SK-N-DZ (cell line): ENCODE measurements around the gene SLC1A2.

Experiments used
- DNase-seq: peaks from one replicate; pipeline ENCODE4 v3.0.0-alpha.2; 2015; ENCODE audit warnings: low spot score

Gene SLC1A2

DNA sequence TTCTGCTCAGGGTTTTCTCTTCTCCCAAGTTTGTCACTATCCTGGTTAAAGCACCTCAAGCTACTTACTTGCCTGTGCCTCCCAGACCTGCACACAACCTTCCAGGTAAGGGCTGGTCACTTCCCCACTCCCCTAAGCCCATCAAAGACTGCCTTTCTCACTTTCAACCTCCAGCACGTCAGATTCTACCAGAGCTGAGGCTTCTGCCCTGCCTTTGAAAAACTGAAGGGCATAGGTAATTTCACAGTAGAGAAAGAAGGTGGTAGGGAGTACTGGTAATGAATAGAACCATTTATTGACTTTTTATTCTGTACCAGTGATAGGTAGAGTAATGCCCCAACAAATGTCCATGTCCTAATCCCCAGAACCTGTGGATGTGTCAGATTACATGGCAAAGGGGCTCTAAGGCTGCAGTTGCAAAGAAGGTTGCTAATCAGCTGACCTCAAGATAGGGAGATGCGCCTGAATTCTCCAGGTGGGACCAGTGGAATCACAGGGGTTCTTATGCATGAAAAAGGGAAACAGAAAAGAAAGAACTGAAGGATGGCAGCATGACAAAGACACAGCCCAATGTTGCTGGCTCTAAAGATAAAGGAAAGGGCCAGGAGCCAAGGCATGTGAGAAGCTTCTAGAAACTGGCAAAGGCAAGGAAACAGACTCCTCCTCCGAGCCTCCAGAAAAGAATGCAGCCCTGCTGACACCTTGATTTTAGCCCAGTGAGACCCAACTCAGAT is 89.0 kb downstream of the SLC1A2 start:
- DNase-seq = no peak

DNA sequence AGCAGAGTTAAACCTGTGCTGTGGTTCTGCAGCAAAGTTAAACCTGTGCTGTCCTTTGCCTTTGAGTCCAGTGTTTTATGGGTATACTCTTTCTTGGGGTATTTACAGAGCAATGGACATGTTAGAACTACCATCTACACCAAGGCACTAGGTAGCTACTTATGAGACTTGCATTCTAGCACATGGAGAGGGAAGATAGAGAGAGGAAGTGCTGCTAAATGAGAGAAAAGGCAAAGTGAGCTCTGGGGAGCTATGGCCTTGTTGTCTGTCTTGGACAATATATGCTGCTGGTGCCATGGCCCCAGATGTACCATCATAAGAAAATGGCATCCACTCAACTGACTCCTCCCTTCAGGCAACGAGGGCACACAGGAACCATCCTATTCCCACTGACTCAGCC is 91.5 kb downstream of the SLC1A2 start:
- DNase-seq = no peak

DNA sequence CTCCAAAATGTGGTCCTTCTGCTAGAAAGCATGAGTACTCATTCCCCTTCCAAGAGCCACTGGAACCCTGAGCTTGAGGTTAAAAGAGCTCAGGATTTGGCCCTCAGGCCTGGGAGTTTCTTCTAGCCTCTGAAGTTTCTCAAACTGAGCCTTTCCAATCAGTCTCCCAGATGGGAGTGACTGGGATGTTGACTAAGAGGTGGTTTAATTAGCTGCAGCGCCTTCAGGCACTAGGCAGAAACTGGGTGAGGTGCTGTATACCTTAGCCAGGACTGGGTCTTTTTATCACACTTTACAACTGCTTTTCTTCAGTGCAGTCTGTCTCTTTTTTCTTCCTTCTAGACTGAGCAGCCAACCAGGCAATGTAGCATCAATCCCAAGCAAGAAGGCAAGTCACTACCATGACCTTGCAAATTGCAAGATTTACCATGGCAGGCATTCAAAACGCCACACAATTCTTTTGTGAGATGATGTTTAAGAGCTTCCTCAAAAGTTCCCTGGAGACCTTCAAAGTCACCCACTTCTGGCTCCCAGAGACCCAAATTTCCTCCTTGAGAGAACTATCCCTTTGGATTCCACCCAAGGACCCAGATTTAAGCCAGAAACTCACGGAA is 93.0 kb downstream of the SLC1A2 start:
- DNase-seq = no peak

DNA sequence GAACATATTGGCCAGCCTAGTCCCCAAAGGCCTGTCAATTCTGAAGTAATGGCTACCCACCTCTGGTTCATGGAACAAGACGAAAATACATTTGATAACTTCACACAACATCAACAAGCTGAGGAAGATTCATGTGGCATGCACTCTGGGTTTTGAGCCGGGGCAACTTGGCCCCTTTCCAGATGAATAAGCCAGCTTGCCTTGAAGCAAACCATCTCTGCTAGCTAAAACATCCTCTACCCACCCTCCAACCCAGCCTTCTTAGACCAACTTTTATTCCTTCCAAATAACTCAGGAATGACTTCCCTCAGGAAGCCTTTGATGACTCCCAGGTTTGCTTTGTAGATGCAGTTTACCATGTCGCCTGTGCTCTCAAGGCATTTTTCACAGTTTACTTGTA is 94.4 kb downstream of the SLC1A2 start:
- DNase-seq = no peak

DNA sequence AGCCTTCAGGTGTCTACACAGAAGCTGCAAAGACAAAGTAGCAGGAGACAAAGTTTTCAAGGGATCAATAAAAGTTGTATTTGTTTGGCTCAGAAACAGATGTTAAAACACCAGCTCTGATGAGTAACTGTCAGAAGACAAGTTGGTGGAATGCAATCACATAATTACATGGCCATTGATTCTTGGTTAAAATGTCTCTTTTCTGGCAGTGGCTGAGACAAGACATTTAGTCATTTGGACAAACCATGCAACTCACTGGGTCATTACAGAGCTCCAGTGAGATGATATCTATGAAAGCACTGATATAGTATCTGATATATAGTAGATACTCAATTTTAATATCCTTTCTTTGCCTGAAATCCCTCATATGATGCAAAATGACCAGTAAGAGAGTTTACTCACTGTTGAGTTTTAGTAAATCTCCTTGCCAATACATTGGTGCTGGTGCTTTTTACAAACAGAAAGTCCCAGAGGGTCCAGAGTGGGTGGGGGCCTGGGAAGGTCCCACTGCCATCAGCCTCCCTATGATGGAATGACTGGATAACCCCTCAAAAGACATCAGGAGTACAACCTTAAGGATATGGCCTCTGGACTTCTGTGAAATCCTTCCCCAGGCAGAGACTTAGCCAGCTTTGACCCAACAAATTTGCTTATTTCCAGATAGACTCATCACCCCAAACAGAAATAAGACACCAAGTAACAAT is 95.0 kb downstream of the SLC1A2 start:
- DNase-seq = no peak

DNA sequence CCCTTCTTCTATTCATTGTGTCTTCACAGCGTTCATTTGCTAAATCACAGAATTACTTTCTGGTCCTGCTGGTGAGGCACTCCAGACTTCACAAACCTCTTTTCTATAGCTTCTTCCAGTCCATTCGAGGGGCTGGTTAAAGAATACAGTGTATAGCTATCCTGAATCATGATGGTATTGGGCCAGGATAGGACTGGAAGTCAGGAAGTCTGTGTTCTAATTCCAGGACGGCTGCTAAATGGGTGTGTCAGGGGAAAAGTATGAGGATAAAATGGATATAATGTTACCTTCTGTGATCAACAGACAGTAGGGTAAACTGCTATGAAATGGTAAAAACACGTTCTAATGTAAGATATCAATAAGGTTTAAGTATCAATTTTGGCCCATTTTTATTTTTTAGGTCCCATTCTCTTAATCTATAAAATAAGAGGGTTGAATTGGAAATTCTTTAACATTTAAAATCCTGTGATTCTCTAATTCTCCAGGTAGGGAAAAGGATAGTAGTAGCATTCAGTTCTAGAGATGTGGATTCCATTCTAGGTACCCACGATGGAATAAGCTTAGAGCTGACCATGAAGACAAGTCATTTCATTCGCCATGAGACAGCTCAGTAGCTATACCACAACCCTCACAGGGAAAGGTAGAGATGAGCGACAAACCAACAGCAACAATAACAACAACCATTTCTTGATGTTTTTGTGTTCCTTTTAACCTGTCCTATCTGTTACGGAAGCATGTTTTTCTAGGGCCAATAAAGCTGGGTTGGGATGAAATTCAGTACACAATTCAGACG is 96.1 kb downstream of the SLC1A2 start:
- no peak for DNase-seq

DNA sequence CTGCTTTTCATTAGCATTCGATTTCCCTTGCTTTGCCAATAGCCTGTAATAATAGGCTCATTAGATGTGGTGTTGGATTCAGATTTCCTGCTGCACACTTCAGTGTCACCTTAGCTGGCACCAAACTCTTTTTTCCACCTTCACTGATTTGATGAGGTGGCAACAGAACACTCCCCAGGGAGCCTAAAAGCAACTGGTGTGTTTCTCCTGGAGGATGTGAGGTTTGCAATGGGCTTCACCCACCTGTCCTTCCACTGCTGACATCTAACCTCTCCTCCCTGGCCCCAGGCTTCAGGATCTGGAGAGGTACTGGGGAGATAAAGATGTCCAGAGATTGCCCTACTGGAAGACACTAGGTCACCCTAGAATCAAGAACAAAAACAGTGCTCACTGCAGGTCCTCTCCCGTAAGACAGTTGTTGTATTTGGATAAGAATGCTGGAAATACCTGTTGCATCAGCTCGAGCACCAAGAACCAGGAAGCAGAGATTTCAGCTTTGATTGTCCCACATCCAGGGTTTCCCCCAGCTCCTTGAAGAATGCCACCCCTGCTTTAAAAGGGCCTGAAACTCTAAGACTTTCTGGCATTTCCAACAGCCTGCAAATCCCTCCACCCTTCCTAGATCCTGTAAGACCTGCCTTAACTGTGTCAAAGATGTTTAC is 96.9 kb downstream of the SLC1A2 start:
- no peak for DNase-seq

DNA sequence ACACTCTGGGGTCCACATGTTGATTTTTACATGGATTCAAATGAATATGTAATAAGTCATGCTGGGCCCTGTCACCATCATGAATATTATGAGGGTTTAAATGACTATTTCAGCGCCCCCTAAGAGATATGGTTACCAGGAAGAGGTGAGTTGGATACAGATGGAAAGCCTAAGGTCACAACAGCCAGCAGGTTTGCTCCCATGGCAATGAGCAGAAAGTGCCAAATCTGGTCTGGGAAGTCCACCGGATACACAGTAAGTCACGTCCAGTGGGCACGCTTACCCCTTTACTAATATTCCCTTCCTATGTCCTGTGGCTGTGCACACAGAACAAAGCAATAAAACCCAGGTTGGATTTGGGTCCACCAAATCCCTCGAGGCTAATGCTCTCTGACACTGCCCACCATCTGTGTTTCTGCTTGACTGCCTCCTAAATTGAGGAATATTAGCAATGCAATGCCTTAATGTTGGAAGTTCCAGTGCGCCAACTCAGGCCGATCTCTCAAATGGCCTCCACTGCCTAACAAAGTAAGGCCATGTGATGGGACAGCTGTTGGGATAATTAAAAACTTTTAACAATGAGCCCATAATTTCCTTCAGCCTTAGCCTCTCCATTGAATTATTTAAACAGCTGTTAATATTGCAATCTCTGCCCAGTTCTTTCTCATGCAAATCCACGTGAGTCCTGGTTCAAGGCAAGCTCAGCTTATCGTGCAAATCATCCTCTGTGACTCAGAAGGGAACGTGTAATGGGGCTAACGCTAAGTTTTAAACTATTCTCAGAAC is 97.6 kb downstream of the SLC1A2 start:
- no peak for DNase-seq

DNA sequence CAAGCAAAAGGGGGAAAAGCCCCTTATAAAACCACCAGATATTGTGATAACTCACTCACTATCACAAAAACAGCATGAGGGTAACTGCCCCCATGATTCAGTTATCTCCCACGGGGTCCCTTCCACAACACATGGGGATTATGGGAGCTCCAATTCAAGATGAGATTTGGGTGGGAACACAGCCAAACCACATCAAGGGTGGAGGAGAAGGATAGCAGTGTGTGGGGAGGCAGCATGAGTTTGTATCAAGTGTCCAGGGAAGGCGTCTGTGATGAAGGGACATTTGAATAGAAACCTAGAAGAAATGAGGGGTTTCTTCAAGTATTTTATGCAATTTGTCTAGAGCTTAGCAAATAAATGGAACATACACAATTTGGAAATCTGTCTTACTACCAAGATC is 98.2 kb downstream of the SLC1A2 start:
- no peak for DNase-seq

DNA sequence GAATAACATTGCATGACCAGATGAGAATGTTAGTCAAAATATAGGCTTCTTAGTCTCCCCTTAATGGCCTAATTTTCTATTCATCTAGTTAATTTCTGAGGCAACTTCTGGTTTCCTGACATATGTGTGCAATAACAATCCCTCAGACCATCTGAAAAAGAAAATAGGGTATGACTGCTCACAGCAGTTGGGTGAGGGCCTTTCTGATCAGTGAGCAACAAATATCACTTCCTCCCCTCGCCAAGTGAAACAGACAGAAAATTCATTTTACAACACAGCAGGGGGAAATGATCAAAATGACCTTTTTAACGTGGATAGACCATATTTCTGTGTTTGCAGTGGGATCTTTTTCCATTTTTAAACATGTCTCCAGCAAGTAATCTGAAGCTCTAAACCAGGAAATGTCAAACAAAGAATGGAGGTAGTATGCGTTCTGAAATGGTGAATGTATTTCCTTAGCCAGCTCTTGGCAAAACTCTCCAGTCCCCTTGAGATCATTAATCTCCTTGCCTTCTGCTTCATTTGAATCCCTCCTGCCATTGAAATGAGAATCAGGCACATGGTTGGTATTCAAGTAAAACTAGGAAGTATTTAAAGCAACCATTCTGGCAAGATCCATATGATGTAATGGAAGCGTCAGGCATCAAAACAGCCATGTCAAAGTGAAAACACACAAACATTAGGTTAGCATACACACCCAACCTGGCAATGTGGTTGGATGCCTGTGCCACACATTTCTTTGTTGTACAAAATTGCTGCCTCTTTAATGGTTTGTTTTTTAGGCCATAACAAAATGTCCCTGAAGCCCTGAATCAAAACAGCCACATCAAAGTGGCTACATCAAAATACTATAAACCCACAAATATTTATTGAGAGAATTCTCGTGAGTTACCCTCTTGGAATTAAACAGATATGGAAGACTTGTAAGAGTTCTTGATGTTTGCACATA is 100.1 kb downstream of the SLC1A2 start:
- DNase-seq = no peak

DNA sequence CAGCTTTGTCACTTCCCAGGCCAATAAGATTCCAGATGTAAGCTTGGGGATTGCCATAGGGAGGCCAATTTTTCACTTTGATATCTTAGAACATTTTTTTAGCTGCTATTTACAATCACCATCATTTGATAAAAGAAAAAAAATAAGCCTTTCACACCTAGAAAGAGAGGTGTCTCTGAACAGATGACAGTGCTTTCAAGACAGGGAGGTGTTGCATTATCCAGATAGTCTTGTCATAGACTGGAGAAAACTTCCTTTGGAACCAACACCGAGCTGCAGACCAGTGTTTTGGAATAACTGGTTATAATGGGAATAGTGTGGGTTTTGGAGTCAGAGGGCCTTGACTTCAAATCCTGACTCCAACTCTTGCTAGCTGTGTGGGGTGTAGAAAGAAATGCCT is 101.0 kb downstream of the SLC1A2 start:
- DNase-seq = no peak

DNA sequence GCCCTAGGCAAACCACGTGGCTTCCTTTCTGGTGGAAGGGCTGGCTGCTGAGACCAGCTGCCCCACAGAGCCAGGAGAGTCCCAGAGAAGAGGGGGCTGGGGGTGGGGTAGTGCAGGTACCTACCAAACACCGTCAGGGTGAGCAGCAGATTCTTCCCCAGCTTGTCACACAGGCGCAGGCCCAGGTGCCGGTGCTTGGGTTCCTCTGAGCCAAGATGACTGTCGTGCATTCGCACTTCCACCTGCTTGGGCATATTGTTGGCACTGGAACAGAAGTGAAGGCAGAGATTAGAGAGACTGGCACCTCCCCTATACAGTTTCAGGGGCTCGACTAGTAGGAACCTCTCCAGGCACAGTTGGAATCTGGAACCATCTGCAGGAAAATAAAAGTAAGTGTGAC is 102.1 kb downstream of the SLC1A2 start:
- no peak for DNase-seq

DNA sequence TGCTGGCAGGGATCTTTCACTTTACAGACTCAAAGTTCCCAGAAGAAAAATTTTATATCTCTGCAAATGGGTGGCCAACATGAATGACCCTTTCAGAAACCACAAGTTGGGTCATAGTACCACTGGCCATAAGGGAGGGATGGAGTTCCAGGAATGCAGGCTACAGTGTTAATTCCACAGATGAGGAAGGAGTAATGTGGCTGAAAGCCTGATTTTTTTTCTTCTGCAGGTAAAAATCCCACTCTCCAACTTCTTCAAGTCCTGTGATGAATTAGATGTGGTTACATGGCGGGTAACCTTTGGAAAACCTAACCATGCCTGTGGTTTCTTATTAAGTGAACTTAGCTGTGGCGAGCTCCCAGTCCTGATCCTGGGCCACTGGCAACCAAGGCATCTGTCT is 103.2 kb downstream of the SLC1A2 start:
- no peak for DNase-seq

DNA sequence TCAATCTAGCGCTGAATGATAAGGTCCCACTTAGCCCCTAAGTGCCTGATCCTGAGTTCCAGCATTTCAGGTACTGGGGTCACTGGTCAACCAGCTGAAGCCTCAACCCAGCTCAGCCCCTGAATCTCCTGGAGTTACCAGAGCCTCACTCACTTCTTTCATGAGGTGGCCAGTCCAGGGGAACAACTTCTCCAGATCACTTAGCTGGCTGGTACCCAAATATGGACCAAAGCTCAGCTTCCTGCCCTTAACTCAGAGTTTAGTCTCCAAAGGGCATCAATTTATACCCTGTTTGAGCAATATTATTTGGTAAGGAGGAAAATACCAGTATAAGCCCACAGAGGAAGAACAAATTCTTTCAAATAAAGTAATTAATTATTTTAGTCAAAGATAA is 105.6 kb downstream of the SLC1A2 start:
- DNase-seq = no peak

DNA sequence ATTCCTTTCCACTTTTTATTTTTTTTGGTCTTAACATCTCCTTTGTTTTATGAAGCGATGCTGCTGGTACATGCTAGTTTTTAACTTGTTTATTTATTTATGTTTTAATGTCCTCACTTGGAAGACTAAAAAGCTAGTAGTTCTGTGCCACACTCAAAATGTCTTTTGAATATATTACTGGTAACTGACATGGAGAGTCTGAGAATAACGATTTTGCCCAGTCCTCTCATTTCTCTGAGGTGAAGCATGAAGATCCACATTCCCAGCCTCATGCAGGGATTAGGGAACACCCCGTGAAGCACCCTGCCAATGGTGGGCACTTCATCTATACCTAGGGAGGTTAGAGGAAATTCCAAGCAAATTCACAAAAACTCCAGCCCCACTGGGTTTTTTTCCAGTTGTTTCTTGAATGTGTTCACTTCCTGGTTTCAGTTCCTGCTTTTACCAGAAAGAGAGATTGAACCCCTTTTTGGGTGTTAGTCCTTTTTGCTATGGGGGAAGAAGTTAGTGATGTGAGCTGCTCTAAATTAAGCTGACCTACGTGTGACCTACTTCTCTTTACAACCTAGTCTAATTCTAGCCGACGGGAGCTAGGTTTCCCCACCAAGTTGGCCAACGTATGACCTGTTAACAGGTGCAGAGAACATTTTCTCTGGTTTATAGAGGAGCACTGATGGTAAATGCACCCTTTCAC is 106.1 kb downstream of the SLC1A2 start:
- DNase-seq = no peak

DNA sequence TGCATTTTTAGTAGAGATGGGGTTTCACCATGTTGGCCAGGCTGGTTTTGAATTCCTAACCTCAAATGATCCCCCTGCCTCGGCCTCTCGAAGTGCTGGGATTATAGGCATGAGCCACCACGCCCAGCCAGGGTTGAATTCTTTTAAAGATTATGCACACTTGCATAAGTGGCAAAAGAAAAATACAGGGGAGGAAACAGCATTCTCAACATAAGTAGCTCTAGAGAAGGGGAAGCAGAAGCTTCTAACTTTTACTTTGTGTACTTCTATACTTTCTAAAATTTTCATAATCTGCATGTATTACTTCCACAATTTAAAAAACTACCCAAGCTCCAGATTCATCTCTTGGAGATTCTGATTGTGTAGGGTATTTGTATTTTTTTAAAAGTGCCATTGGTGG is 108.0 kb downstream of the SLC1A2 start:
- DNase-seq = no peak

DNA sequence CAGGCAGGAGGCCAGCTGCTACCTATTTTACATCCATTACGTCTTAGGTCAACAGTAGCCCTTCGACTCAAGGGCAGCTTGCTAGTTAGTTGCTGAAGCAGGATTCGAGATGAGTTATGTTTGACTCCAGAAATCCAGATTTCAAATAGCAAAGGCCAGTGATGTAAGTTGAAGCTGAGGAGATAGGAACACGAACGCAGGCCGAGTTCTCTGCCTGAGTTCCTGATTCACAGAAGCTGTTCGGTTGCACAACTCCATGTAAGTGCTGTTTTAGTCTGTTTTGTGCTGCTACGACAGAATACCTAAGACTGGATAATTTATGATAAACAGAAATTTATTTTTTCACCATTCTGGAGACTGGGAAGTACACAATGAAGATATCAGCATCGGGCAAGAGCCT is 111.2 kb downstream of the SLC1A2 start:
- no peak for DNase-seq

DNA sequence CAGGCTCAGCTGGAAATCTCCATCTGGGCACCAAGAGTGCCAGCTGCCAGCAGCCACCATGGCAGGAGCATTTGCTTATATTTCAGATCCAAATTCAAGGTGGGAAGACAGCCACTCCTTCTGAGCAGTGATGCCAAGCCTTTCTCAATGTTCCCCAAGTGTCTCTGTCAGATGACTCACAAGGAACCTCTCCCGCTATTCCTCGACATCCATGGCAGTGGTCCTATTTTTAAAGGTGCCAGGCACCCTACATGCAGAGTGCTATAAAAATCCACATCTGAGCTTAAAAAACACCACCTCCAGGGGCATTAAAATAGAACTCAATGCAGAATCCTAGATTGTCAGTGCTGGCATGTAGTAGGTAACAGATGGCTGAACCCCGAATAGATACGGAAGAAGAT is 112.1 kb downstream of the SLC1A2 start:
- DNase-seq = no peak
